SK-N-SH (cell line): Measurements from ENCODE around the gene HNRNPF.

Experiments
- CTCF ChIP-seq: fragments of 200-600 bp; sonication (generic); IDR thresholded peaks from 2 replicates; pipeline ENCODE4 v1.6.1; 2017; ENCODE audit warnings: antibody characterized with exemption, mild to moderate bottlenecking, moderate library complexity
- EZH2phosphoT487 ChIP-seq: fragments of 200-600 bp; sonication (generic); IDR thresholded peaks from 2 replicates; pipeline ENCODE4 v1.6.1; 2017; ENCODE audit warnings: low read depth, mixed run types, mild to moderate bottlenecking, antibody characterized with exemption, moderate library complexity, borderline replicate concordance
- GABPA ChIP-seq: IDR thresholded peaks from 2 replicates; pipeline ENCODE4 v1.4.0; 2012; ENCODE audit warnings: low read depth, mild to moderate bottlenecking
- IRF3 ChIP-seq: fragments of 150-350 bp; IDR thresholded peaks from 2 replicates; pipeline ENCODE4 v1.6.1; 2016; ENCODE audit warnings: mild to moderate bottlenecking, low read depth, low read length
- JUND ChIP-seq: IDR thresholded peaks from 2 replicates; pipeline ENCODE4 v1.4.0; 2012
- MAX ChIP-seq: IDR thresholded peaks from 2 replicates; pipeline ENCODE4 v1.4.0; 2012; ENCODE audit warnings: low read depth
- MEF2A ChIP-seq: IDR thresholded peaks from 2 replicates; pipeline ENCODE4 v1.4.0; 2012; ENCODE audit warnings: low read depth, borderline replicate concordance
- PBX3 ChIP-seq: IDR thresholded peaks from 2 replicates; pipeline ENCODE4; 2012
- RFX5 ChIP-seq: IDR thresholded peaks from 2 replicates; pipeline ENCODE4 v1.6.1; 2012; ENCODE audit warnings: mild to moderate bottlenecking, improper control_type of control experiment, low read length
- SMC3 ChIP-seq: IDR thresholded peaks from 2 replicates; pipeline ENCODE4 v1.6.1; 2012; ENCODE audit warnings: low read depth, low read length, improper control_type of control experiment
- USF1 ChIP-seq: IDR thresholded peaks from 2 replicates; pipeline ENCODE4 v1.4.0; 2012; ENCODE audit warnings: low read depth, borderline replicate concordance

GRCh38 chr10:43365001-43365400, 44.0 kb downstream of the HNRNPF start:
- TF ChIP-seq JUND: no peak
- no peak for TF ChIP-seq EZH2phosphoT487
- TF ChIP-seq RFX5: no peak
- TF ChIP-seq CTCF: no peak
- TF ChIP-seq MEF2A: no peak
- TF ChIP-seq IRF3: no peak
- TF ChIP-seq GABPA: no peak
- no peak for TF ChIP-seq SMC3
- no peak for TF ChIP-seq PBX3
- no peak for TF ChIP-seq MAX
- TF ChIP-seq USF1: no peak
